ENCODE results near the gene SAMD8.
"Not testable (repeated sequence)": the region's sequence is repeated elsewhere in the genome, so short reads cannot be mapped to it uniquely, and the experiment has no call there.

The SAMD8 gene

DNA sequence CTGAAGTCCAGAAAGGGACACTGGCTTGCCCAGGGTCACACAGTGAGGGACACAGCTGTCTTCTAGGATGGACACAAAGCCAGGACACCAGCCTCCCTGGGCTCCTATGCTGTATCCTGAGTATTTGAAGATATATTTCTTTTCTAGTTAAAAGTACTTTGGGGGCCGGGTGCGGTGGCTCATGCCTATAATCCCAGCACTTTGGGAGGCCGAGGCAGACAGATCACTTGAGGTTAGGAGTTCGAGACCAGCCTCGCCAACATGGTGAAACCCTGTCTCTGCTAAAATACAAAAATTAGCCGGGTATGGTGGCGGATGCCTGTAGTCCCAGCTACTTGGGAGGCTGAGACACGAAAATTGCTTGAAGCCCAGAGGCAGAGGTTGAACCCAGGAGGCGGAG lies 4.6 kb upstream of the SAMD8 start:
- not testable (repeated sequence) for H3K18ac ChIP-seq (ENCODE audit: low read length); H2AFZ ChIP-seq (ENCODE audit: low read length); H3K23ac ChIP-seq (ENCODE audit: low read depth, low read length, poor library complexity); H3K9ac ChIP-seq (ENCODE audit: low read depth, low read length, poor library complexity); DNase-seq (ENCODE audit: low spot score); H3K79me1 ChIP-seq (ENCODE audit: low read depth, low read length); H3K4me3 ChIP-seq (ENCODE audit: low read length in 2 of 2); H3K27ac ChIP-seq (replicated peaks; ENCODE audit: low read length); H3K9me3 ChIP-seq (replicated peaks in 1 of 2; ENCODE audit: control insufficient read depth in 2 of 2, insufficient read depth in 1 of 2, low read depth in 1 of 2, low read length in 2 of 2); H3K4me2 ChIP-seq (ENCODE audit: insufficient read depth, low read length, poor library complexity, severe bottlenecking); H3K14ac ChIP-seq (ENCODE audit: low read length); H4K91ac ChIP-seq (ENCODE audit: low read depth, low read length, poor library complexity); H2AK5ac ChIP-seq (ENCODE audit: low read depth, low read length); H3K27me3 ChIP-seq (ENCODE audit: control insufficient read depth in 3 of 3, insufficient read depth in 3 of 3, low read depth in 1 of 3, low read length in 3 of 3); H4K8ac ChIP-seq (ENCODE audit: low read depth, low read length); H3K36me3 ChIP-seq (replicated peaks in 1 of 2; ENCODE audit: control insufficient read depth in 2 of 2, insufficient read depth in 2 of 2, low read length in 2 of 2); H2BK15ac ChIP-seq (ENCODE audit: low read length); H2BK5ac ChIP-seq (ENCODE audit: low read length); H3K4ac ChIP-seq (ENCODE audit: low read length); H2BK120ac ChIP-seq (ENCODE audit: low read depth, low read length); H2BK12ac ChIP-seq (ENCODE audit: low read length); H3K4me1 ChIP-seq (ENCODE audit: control insufficient read depth in 2 of 2, insufficient read depth in 1 of 2, low read depth in 1 of 2, low read length in 2 of 2)
- WGBS, 2 donors (ENCODE audit: extremely low coverage in 2 of 2, insufficient read length in 2 of 2, insufficient replicate concordance in 1 of 2): no CpG with 5 or more reads among the region's 9 CpGs

DNA sequence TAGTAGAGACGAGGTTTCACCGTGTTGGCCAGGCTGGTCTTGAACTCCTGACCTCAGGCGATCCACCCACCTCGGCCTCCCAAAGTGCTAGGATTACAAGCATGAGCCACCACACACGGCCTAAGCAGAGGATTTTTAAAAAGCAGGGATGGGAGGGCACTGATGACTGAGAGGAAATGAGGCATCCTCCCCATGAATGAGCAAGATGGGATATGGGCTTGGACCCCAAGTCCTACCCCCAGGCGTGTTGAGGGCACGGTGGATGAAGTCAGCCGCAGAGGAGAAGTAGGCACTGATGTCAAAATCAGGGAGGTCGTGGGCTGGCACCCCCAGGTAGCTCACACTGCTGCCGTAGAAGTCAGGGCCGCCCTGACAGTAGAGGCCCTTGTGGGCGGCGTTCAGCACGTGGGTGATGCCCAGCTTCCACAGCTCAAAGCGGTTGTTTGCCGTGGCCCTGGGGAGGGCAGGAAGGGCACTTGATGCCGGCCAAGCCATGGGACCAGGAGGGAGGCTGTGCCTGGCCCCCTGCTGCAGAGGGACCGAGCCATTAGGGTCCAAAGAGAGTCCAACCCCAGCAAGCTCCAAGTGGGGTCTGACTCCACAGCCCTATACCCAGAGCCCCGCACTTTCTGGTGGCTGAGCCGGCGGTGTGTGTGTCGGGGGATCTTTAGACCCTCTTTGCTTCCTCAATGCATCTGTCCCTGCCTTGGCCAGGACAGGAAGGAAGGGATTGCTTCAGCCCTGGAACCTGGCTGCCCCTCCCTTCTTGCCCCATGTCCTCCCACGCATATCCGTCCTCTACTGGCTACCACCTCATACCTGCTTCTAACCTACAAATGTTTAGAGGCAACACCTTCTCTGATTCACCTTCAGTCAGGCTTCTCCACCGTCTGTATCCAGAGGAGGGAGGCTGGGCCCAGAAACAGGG lies 3.4 kb upstream of the SAMD8 start:
- Histone ChIP-seq H3K4ac (ENCODE audit: low read length) (no peak overlapping the region), H3K23ac (ENCODE audit: low read depth, low read length, poor library complexity) (peak overlapping the region; percentile 53), H3K9ac (ENCODE audit: low read depth, low read length, poor library complexity) (no peak overlapping the region), H3K27ac (replicated peaks; ENCODE audit: low read length) (no peak overlapping the region), H3K79me1 (ENCODE audit: low read depth, low read length) (no peaks in the 10 kb centered on the region), H2BK15ac (ENCODE audit: low read length) (peak overlapping the region; percentile 49), H3K4me1 (ENCODE audit: control insufficient read depth in 2 of 2, insufficient read depth in 1 of 2, low read depth in 1 of 2, low read length in 2 of 2) (no peaks in the 10 kb centered on the region), H3K27me3 (ENCODE audit: control insufficient read depth in 3 of 3, insufficient read depth in 3 of 3, low read depth in 1 of 3, low read length in 3 of 3) (no peaks in the 10 kb centered on the region), H3K14ac (ENCODE audit: low read length) (no peak overlapping the region), H3K4me3 (ENCODE audit: low read length in 2 of 2) (no peak overlapping the region), H3K36me3 (replicated peaks in 1 of 2; ENCODE audit: control insufficient read depth in 2 of 2, insufficient read depth in 2 of 2, low read length in 2 of 2) (no peaks in the 10 kb centered on the region), H4K91ac (ENCODE audit: low read depth, low read length, poor library complexity) (no peak overlapping the region), H2AK5ac (ENCODE audit: low read depth, low read length) (peak overlapping the region; percentile 72), H3K9me3 (replicated peaks in 1 of 2; ENCODE audit: control insufficient read depth in 2 of 2, insufficient read depth in 1 of 2, low read depth in 1 of 2, low read length in 2 of 2) (no peaks in the 10 kb centered on the region), H3K4me2 (ENCODE audit: insufficient read depth, low read length, poor library complexity, severe bottlenecking) (no peak overlapping the region), H2BK120ac (ENCODE audit: low read depth, low read length) (no peak overlapping the region), H2BK12ac (ENCODE audit: low read length) (no peak overlapping the region), H2BK5ac (ENCODE audit: low read length) (peak overlapping the region; percentile 58), H2AFZ (ENCODE audit: low read length) (peak overlapping the region; percentile 73), H3K18ac (ENCODE audit: low read length) (peak overlapping the region; percentile 37), H4K8ac (ENCODE audit: low read depth, low read length) (no peak overlapping the region)
- no peak for DNase-seq (ENCODE audit: low spot score)
- WGBS, 2 donors (ENCODE audit: extremely low coverage in 2 of 2, insufficient read length in 2 of 2, insufficient replicate concordance in 1 of 2): no CpG with 5 or more reads among the region's 25 CpGs

GRCh38 chr10:75108684-75109458 lies 2.6 kb upstream of the SAMD8 start:
- Histone ChIP-seq H3K4me1 (ENCODE audit: control insufficient read depth in 2 of 2, insufficient read depth in 1 of 2, low read depth in 1 of 2, low read length in 2 of 2) (no peaks in the 10 kb centered on the region), H3K4me2 (ENCODE audit: insufficient read depth, low read length, poor library complexity, severe bottlenecking) (no peak overlapping the region), H3K14ac (ENCODE audit: low read length) (no peak overlapping the region), H3K9ac (ENCODE audit: low read depth, low read length, poor library complexity) (no peak overlapping the region), H4K8ac (ENCODE audit: low read depth, low read length) (no peak overlapping the region), H3K36me3 (replicated peaks in 1 of 2; ENCODE audit: control insufficient read depth in 2 of 2, insufficient read depth in 2 of 2, low read length in 2 of 2) (no peaks in the 10 kb centered on the region), H2BK120ac (ENCODE audit: low read depth, low read length) (no peak overlapping the region), H2AK5ac (ENCODE audit: low read depth, low read length) (peak overlapping the region; percentile 60), H2BK5ac (ENCODE audit: low read length) (no peak overlapping the region), H3K27me3 (ENCODE audit: control insufficient read depth in 3 of 3, insufficient read depth in 3 of 3, low read depth in 1 of 3, low read length in 3 of 3) (no peaks in the 10 kb centered on the region), H3K4ac (ENCODE audit: low read length) (no peak overlapping the region), H3K9me3 (replicated peaks in 1 of 2; ENCODE audit: control insufficient read depth in 2 of 2, insufficient read depth in 1 of 2, low read depth in 1 of 2, low read length in 2 of 2) (no peaks in the 10 kb centered on the region), H3K4me3 (ENCODE audit: low read length in 2 of 2) (no peak overlapping the region), H3K18ac (ENCODE audit: low read length) (no peak overlapping the region), H2AFZ (ENCODE audit: low read length) (peak overlapping the region; percentile 73), H3K79me1 (ENCODE audit: low read depth, low read length) (no peaks in the 10 kb centered on the region), H4K91ac (ENCODE audit: low read depth, low read length, poor library complexity) (no peak overlapping the region), H3K23ac (ENCODE audit: low read depth, low read length, poor library complexity) (no peak overlapping the region), H2BK12ac (ENCODE audit: low read length) (no peak overlapping the region), H2BK15ac (ENCODE audit: low read length) (peak overlapping the region; percentile 55), H3K27ac (replicated peaks; ENCODE audit: low read length) (no peak overlapping the region)
- peak; percentile 33 for DNase-seq (ENCODE audit: low spot score)
- WGBS, 2 donors (ENCODE audit: extremely low coverage in 2 of 2, insufficient read length in 2 of 2, insufficient replicate concordance in 1 of 2): no CpG with 5 or more reads among the region's 10 CpGs

GRCh38 chr10:75109459-75109778 lies 2.0 kb upstream of the SAMD8 start:
- H3K4me3 ChIP-seq (ENCODE audit: low read length in 2 of 2): no peak overlapping the region
- H3K4ac ChIP-seq (ENCODE audit: low read length): no peak overlapping the region
- no peaks in the 10 kb centered on the region for H3K36me3 ChIP-seq (replicated peaks in 1 of 2; ENCODE audit: control insufficient read depth in 2 of 2, insufficient read depth in 2 of 2, low read length in 2 of 2)
- no peak overlapping the region for H3K27ac ChIP-seq (replicated peaks; ENCODE audit: low read length)
- H3K9ac ChIP-seq (ENCODE audit: low read depth, low read length, poor library complexity): no peak overlapping the region
- H3K27me3 ChIP-seq (ENCODE audit: control insufficient read depth in 3 of 3, insufficient read depth in 3 of 3, low read depth in 1 of 3, low read length in 3 of 3): no peaks in the 10 kb centered on the region
- H4K8ac ChIP-seq (ENCODE audit: low read depth, low read length): no peak overlapping the region
- H3K9me3 ChIP-seq (replicated peaks in 1 of 2; ENCODE audit: control insufficient read depth in 2 of 2, insufficient read depth in 1 of 2, low read depth in 1 of 2, low read length in 2 of 2): no peaks in the 10 kb centered on the region
- H2AFZ ChIP-seq (ENCODE audit: low read length): no peak overlapping the region
- no peak overlapping the region for H3K18ac ChIP-seq (ENCODE audit: low read length)
- H2BK15ac ChIP-seq (ENCODE audit: low read length): no peak overlapping the region
- no peaks in the 10 kb centered on the region for H3K4me1 ChIP-seq (ENCODE audit: control insufficient read depth in 2 of 2, insufficient read depth in 1 of 2, low read depth in 1 of 2, low read length in 2 of 2)
- H2BK12ac ChIP-seq (ENCODE audit: low read length): no peak overlapping the region
- DNase-seq (ENCODE audit: low spot score): no peak
- H2BK5ac ChIP-seq (ENCODE audit: low read length): no peak overlapping the region
- no peaks in the 10 kb centered on the region for H3K79me1 ChIP-seq (ENCODE audit: low read depth, low read length)
- H4K91ac ChIP-seq (ENCODE audit: low read depth, low read length, poor library complexity): no peak overlapping the region
- no peak overlapping the region for H3K4me2 ChIP-seq (ENCODE audit: insufficient read depth, low read length, poor library complexity, severe bottlenecking)
- no peak overlapping the region for H2AK5ac ChIP-seq (ENCODE audit: low read depth, low read length)
- no peak overlapping the region for H2BK120ac ChIP-seq (ENCODE audit: low read depth, low read length)
- no peak overlapping the region for H3K23ac ChIP-seq (ENCODE audit: low read depth, low read length, poor library complexity)
- no peak overlapping the region for H3K14ac ChIP-seq (ENCODE audit: low read length)
- WGBS, 2 donors (ENCODE audit: extremely low coverage in 2 of 2, insufficient read length in 2 of 2, insufficient replicate concordance in 1 of 2): no CpG with 5 or more reads among the region's 1 CpG
